HCT116 (cell line): ENCODE results near the gene KCNK2.

Experiments used
- CEBPB ChIP-seq: IDR thresholded peaks from 2 replicates; pipeline ENCODE4 v1.6.1; 2012; ENCODE audit warnings: low read depth
- ELF1 ChIP-seq: IDR thresholded peaks from 2 replicates; pipeline ENCODE4 v1.6.1; 2012; ENCODE audit warnings: low read depth, borderline replicate concordance
- EZH2 ChIP-seq: fragments of 200-600 bp; sonication (generic); IDR thresholded peaks from 2 replicates; pipeline ENCODE4 v1.6.1; 2017; ENCODE audit warnings: antibody characterized with exemption, mixed run types
- EZH2phosphoT487 ChIP-seq: fragments of 200-600 bp; IDR thresholded peaks from 2 replicates; pipeline ENCODE4 v1.6.1; 2018; ENCODE audit warnings: antibody characterized with exemption, borderline replicate concordance
- POLR2A ChIP-seq: IDR thresholded peaks from 2 replicates; pipeline ENCODE4 v1.7.0; 2011; ENCODE audit warnings: borderline replicate concordance; ENCODE audit not compliant: insufficient read depth, insufficient read length; ENCODE audit errors: extremely low read depth
- POLR2AphosphoS5 ChIP-seq: IDR thresholded peaks from 2 replicates; pipeline ENCODE4 v1.6.1; 2011; ENCODE audit warnings: mild to moderate bottlenecking, low read depth, low read length, moderate library complexity
- TF ChIP-seq, protein P1 (sequence below), 3 experiments: fragments of 200-600 bp in 1 of 3; sonication (generic) in 1 of 3; IDR thresholded peaks in 2 of 3; conservative IDR thresholded peaks in 1 of 3; 2 replicates each; pipeline ENCODE4 v1.5.1; 2012 to 2017; ENCODE audit warnings: low read depth in 2 of 3, low read length in 2 of 3, antibody characterized with exemption in 1 of 3, borderline replicate concordance in 1 of 3, control low read depth in 1 of 3, mild to moderate bottlenecking in 1 of 3, mixed read lengths in 1 of 3, mixed run types in 1 of 3, moderate library complexity in 1 of 3; ENCODE audit not compliant: insufficient read depth in 1 of 3
- TF ChIP-seq, protein P2 (sequence below): IDR thresholded peaks from 2 replicates; pipeline ENCODE4 v1.6.1; 2011; ENCODE audit warnings: mild to moderate bottlenecking, low read length, moderate library complexity; ENCODE audit not compliant: insufficient replicate concordance; ENCODE audit errors: extremely low read depth

DNA sequence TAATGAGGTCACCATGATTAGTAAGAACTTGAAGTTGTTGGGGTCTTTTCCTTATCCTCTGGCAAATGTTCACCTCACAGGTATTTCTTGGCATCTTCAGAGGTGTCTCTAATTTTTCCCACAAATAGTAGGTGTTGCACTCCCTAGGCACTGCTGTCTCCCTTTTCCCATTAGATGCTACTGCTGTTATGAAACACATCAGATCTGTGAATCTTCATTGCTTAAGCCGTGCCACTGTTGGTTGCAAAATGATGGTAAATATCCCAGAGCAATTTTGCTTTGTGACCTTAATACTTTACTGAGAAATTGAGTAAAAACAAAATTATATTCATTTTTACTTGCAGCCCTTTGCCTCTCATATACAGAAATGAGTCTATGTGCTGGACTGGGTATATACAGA is 169.6 kb downstream of the KCNK2 start:
- TF ChIP-seq, protein P1, sequence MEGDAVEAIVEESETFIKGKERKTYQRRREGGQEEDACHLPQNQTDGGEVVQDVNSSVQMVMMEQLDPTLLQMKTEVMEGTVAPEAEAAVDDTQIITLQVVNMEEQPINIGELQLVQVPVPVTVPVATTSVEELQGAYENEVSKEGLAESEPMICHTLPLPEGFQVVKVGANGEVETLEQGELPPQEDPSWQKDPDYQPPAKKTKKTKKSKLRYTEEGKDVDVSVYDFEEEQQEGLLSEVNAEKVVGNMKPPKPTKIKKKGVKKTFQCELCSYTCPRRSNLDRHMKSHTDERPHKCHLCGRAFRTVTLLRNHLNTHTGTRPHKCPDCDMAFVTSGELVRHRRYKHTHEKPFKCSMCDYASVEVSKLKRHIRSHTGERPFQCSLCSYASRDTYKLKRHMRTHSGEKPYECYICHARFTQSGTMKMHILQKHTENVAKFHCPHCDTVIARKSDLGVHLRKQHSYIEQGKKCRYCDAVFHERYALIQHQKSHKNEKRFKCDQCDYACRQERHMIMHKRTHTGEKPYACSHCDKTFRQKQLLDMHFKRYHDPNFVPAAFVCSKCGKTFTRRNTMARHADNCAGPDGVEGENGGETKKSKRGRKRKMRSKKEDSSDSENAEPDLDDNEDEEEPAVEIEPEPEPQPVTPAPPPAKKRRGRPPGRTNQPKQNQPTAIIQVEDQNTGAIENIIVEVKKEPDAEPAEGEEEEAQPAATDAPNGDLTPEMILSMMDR (IDR thresholded peaks at IDR 0.05 in 2 of 3, conservative IDR thresholded peaks at IDR 0.05 in 1 of 3; ENCODE audit: borderline replicate concordance in 1 of 3, insufficient read depth in 1 of 3, low read depth in 2 of 3, low read length in 2 of 3), result no peak
- TF ChIP-seq, protein P2, sequence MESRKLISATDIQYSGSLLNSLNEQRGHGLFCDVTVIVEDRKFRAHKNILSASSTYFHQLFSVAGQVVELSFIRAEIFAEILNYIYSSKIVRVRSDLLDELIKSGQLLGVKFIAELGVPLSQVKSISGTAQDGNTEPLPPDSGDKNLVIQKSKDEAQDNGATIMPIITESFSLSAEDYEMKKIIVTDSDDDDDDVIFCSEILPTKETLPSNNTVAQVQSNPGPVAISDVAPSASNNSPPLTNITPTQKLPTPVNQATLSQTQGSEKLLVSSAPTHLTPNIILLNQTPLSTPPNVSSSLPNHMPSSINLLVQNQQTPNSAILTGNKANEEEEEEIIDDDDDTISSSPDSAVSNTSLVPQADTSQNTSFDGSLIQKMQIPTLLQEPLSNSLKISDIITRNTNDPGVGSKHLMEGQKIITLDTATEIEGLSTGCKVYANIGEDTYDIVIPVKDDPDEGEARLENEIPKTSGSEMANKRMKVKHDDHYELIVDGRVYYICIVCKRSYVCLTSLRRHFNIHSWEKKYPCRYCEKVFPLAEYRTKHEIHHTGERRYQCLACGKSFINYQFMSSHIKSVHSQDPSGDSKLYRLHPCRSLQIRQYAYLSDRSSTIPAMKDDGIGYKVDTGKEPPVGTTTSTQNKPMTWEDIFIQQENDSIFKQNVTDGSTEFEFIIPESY, result no peak
- TF ChIP-seq ELF1, result no peak
- TF ChIP-seq POLR2AphosphoS5, result no peak
- TF ChIP-seq POLR2A, result no peak
- no peak for TF ChIP-seq EZH2
- TF ChIP-seq EZH2phosphoT487, result no peak
- TF ChIP-seq CEBPB, result no peak
